ENCODE data around the gene SETD2.

Gene SETD2

GRCh38 chr3:47007482-47008233 is 156.3 kb downstream of the SETD2 start:
- DNase-seq = no peak

- no peak for DNase-seq
Measured at GRCh38 chr3:47007001-47007400, 156.9 kb downstream of the SETD2 start.

- no peak for DNase-seq
Measured at GRCh38 chr3:47006145-47006651, 157.7 kb downstream of the SETD2 start.

- DNase-seq = no peak
Measured at GRCh38 chr3:47005212-47006144, 158.4 kb downstream of the SETD2 start.

GRCh38 chr3:47004369-47005211 is 159.3 kb downstream of the SETD2 start:
- no peak for DNase-seq

GRCh38 chr3:47003461-47004368 is 160.2 kb downstream of the SETD2 start:
- no peak for DNase-seq

- no peak for DNase-seq
Measured at GRCh38 chr3:47003056-47003410, 160.9 kb downstream of the SETD2 start.

- DNase-seq = no peak
Measured at GRCh38 chr3:47002171-47003055, 161.5 kb downstream of the SETD2 start.

GRCh38 chr3:47001731-47002170 is 162.2 kb downstream of the SETD2 start:
- no peak for DNase-seq

GRCh38 chr3:47000922-47001730 is 162.8 kb downstream of the SETD2 start:
- no peak for DNase-seq

- no peak for DNase-seq
Measured at GRCh38 chr3:47000198-47000815, 163.6 kb downstream of the SETD2 start.

GRCh38 chr3:46999516-47000197 is 164.3 kb downstream of the SETD2 start:
- no peak for DNase-seq

GRCh38 chr3:46998852-46999515 is 164.9 kb downstream of the SETD2 start:
- no peak for DNase-seq

- DNase-seq = no peak
Measured at GRCh38 chr3:46998121-46998851, 165.6 kb downstream of the SETD2 start.

- no peak for DNase-seq
Measured at GRCh38 chr3:46997453-46998091, 166.3 kb downstream of the SETD2 start.

GRCh38 chr3:46996689-46997452 is 167.0 kb downstream of the SETD2 start:
- DNase-seq = no peak

All from NCI-H2171 (cell line).